Liver (tissue), 9 donors: ENCODE measurements around the gene GTPBP2. TPM values are rescaled to one million over a fixed set of nuclear protein-coding genes. Genes with fewer than 3 reads are reported as not detected.

Source experiments
- DNase-seq: peaks from one replicate; pipeline ENCODE4 v3.0.0-alpha.2; 2017; ENCODE audit warnings: low spot score
- H3K27ac ChIP-seq, 2 donors: one replicate each; pipeline ENCODE4 v1.7.0; 2013; ENCODE audit warnings: inconsistent platforms in 2 of 2, low read length in 2 of 2, control low read depth in 1 of 2, low read depth in 1 of 2, mild to moderate bottlenecking in 1 of 2
- H3K27me3 ChIP-seq, 4 donors: one replicate each; pipeline versions ENCODE4 v1.6.1 to v1.7.0; 2013; ENCODE audit warnings: low read length in 3 of 4, inconsistent platforms in 1 of 4, mild to moderate bottlenecking in 1 of 4, moderate library complexity in 1 of 4; ENCODE audit not compliant: control insufficient read depth in 4 of 4, insufficient read depth in 4 of 4
- H3K36me3 ChIP-seq, 4 donors: one replicate each; pipeline versions ENCODE4 v1.6.1 to v1.7.0; 2013; ENCODE audit warnings: low read length in 3 of 4, mild to moderate bottlenecking in 3 of 4, low read depth in 1 of 4, moderate library complexity in 1 of 4; ENCODE audit not compliant: control insufficient read depth in 4 of 4, insufficient read depth in 3 of 4
- H3K4me1 ChIP-seq, 4 donors: one replicate each; pipeline versions ENCODE4 v1.6.1 to v1.7.0; 2013; ENCODE audit warnings: low read length in 3 of 4, mild to moderate bottlenecking in 3 of 4, moderate library complexity in 1 of 4; ENCODE audit not compliant: control insufficient read depth in 4 of 4, insufficient read depth in 4 of 4
- H3K4me3 ChIP-seq, 3 donors: one replicate each; pipeline versions ENCODE4 v1.6.1 to v1.7.0; 2013; ENCODE audit warnings: low read length in 3 of 3, control low read depth in 1 of 3, low read depth in 1 of 3, mild to moderate bottlenecking in 1 of 3
- H3K9ac ChIP-seq, 2 donors: one replicate each; pipeline ENCODE4 v1.7.0; 2013; ENCODE audit warnings: low read length in 2 of 2, mild to moderate bottlenecking in 2 of 2, moderate library complexity in 2 of 2, control low read depth in 1 of 2, low read depth in 1 of 2
- H3K9me3 ChIP-seq, 4 donors: one replicate each; pipeline versions ENCODE4 v1.6.1 to v1.7.0; 2013; ENCODE audit warnings: low read length in 3 of 4; ENCODE audit not compliant: control insufficient read depth in 4 of 4
- CTCF ChIP-seq: fragments of 150-350 bp; IDR thresholded peaks from 2 replicates; pipeline ENCODE4 v1.5.1; 2017; ENCODE audit warnings: improper control_type of control experiment, low read depth, low read length; ENCODE audit not compliant: missing input control
- EGR1 ChIP-seq, 2 donors: IDR thresholded peaks; 2 replicates each; pipeline ENCODE4 v1.6.1; 2016 to 2018; ENCODE audit warnings: antibody characterized with exemption in 2 of 2, low read depth in 2 of 2
- FOXA2 ChIP-seq: IDR thresholded peaks from 2 replicates; pipeline ENCODE4 v1.6.1; 2016; ENCODE audit warnings: antibody characterized with exemption
- GABPA ChIP-seq, 2 donors: IDR thresholded peaks in 1 of 2; conservative IDR thresholded peaks in 1 of 2; 2 replicates each; pipeline ENCODE4 v1.6.1; 2016; ENCODE audit warnings: antibody characterized with exemption in 2 of 2, mild to moderate bottlenecking in 1 of 2, moderate library complexity in 1 of 2
- HNF4A ChIP-seq, 2 donors: conservative IDR thresholded peaks; 2 replicates each; pipeline ENCODE4 v1.6.1; 2016; ENCODE audit warnings: antibody characterized with exemption in 2 of 2, mild to moderate bottlenecking in 2 of 2
- HNF4G ChIP-seq: IDR thresholded peaks from 2 replicates; pipeline ENCODE4 v1.6.1; 2016; ENCODE audit warnings: antibody characterized with exemption
- JUND ChIP-seq, 2 donors: IDR thresholded peaks; 2 replicates each; pipeline ENCODE4 v1.6.1; 2016; ENCODE audit warnings: antibody characterized with exemption in 2 of 2
- RAD21 ChIP-seq, 2 donors: IDR thresholded peaks; 2 replicates each; pipeline ENCODE4 v1.6.1; 2016; ENCODE audit warnings: antibody characterized with exemption in 2 of 2, mild to moderate bottlenecking in 2 of 2
- REST ChIP-seq: IDR thresholded peaks from 2 replicates; pipeline ENCODE4 v1.6.1; 2016; ENCODE audit warnings: antibody characterized with exemption, mild to moderate bottlenecking
- RXRA ChIP-seq, 2 donors: IDR thresholded peaks; 2 replicates each; pipeline ENCODE4 v1.6.1; 2017 to 2018; ENCODE audit warnings: antibody characterized with exemption in 2 of 2, mild to moderate bottlenecking in 1 of 2
- SP1 ChIP-seq: IDR thresholded peaks from 2 replicates; pipeline ENCODE4 v1.6.1; 2018; ENCODE audit warnings: antibody characterized with exemption, mild to moderate bottlenecking
- TAF1 ChIP-seq: conservative IDR thresholded peaks from 2 replicates; pipeline ENCODE4 v1.6.1; 2016; ENCODE audit warnings: antibody characterized with exemption, mild to moderate bottlenecking
- YY1 ChIP-seq: IDR thresholded peaks from 2 replicates; pipeline ENCODE4 v1.6.1; 2016; ENCODE audit warnings: antibody characterized with exemption, mild to moderate bottlenecking
- ZBTB33 ChIP-seq: IDR thresholded peaks from 2 replicates; pipeline ENCODE4 v1.6.1; 2016; ENCODE audit warnings: antibody characterized with exemption
- WGBS: extraction: QIAGEN DNeasy Blood & Tissue Kit; methylation state at CpG from one replicate; pipeline ENCODE4 v1.1.7; 2013; 5-methylcytosine and 5-hydroxymethylcytosine counted together
- polyA plus RNA-seq, 2 donors: library from polyadenylated mRNA; stranded (reverse) in 1 of 2; unstranded in 1 of 2; fragments of 200-250 nt in 1 of 2; fragments of >200 nt in 1 of 2; fragmentation: Nextera tagmentation in 1 of 2; extraction: Ambion mirVana in 1 of 2; gene quantifications; one replicate each; pipeline versions ENCODE4 v1.2.1 to v1.2.3, GENCODE V29; 2013 to 2015
- total RNA-seq, 2 donors: library from RNA; depleted of rRNA; stranded (reverse); fragments of >200 nt; gene quantifications; one replicate each; pipeline ENCODE4 v1.2.3, GENCODE V29; 2014
- TF ChIP-seq, protein P1 (sequence below): IDR thresholded peaks from 2 replicates; pipeline ENCODE4 v1.6.1; 2016; ENCODE audit warnings: antibody characterized with exemption
- TF ChIP-seq, protein P2 (sequence below): IDR thresholded peaks from 2 replicates; pipeline ENCODE4 v1.6.1; 2016; ENCODE audit warnings: antibody characterized with exemption
- donor health status: healthy.
- donor health status: healthy.
- donor health status: healthy.
- donor health status: healthy.
- donor health status: healthy.

The GTPBP2 gene
- total and polyA plus RNA-seq, 4 donors = 7.9 to 69.1 (median 16.1) TPM

DNA sequence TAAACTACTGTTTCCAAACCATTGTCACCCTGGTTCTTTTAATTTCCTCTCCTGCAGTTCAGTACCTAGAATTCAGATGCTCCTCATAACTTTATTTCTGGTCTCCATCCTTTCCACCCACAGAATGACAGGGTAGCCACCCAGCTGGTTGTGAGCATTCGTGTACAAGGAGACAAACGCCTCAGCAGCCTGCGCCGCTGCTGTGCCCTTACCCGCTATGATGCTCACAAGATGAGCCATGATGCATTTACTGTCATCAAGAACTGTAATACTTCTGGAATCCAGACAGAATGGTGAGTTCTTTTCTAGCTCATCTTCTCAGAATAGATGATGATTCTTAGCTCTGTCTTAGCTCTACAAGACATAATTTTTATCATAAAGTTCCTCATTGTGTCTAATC, 18.6 kb downstream of the GTPBP2 start:
- Histone ChIP-seq H3K9me3 (no peaks in the 10 kb centered on the region), H3K4me1 (no peaks in the 10 kb centered on the region), H3K9ac (no peak overlapping the region), H3K27ac (no peak overlapping the region), H3K4me3 (no peak overlapping the region), H3K27me3 (no peaks in the 10 kb centered on the region), H3K36me3 (peaks cover under 1 to 20% (median 12%) of the 10 kb centered on the region in 4 donors)
- TF ChIP-seq RAD21 (IDR thresholded peaks at IDR 0.05) (no peak), SP1 (no peak), CTCF (no peak), ZBTB33 (no peak), EGR1 (IDR thresholded peaks at IDR 0.05; ENCODE audit: low read depth in 2 of 2) (no peak), YY1 (no peak), HNF4G (no peak), GABPA (IDR thresholded peaks at IDR 0.05 in 1 of 2, conservative IDR thresholded peaks at IDR 0.05 in 1 of 2) (no peak), RXRA (IDR thresholded peaks at IDR 0.05) (no peak), TAF1 (no peak), FOXA2 (no peak), JUND (IDR thresholded peaks at IDR 0.05) (no peak), HNF4A (conservative IDR thresholded peaks at IDR 0.05) (no peak)
- TF ChIP-seq, protein P1, sequence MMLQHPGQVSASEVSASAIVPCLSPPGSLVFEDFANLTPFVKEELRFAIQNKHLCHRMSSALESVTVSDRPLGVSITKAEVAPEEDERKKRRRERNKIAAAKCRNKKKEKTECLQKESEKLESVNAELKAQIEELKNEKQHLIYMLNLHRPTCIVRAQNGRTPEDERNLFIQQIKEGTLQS = no peak
- TF ChIP-seq, protein P2, sequence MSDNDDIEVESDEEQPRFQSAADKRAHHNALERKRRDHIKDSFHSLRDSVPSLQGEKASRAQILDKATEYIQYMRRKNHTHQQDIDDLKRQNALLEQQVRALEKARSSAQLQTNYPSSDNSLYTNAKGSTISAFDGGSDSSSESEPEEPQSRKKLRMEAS = no peak
- DNase-seq = no peak
- 96% methylated on average over 5 of the region's 5 CpGs for WGBS

- Histone ChIP-seq H3K27ac (no peak overlapping the region), H3K4me3 (no peak overlapping the region), H3K9me3 (no peaks in the 10 kb centered on the region), H3K4me1 (no peaks in the 10 kb centered on the region), H3K27me3 (no peaks in the 10 kb centered on the region), H3K9ac (no peak overlapping the region), H3K36me3 (peaks cover 8 to 21% (median 15%) of the 10 kb centered on the region in 4 donors)
- no peak for TF ChIP-seq HNF4G
- TF ChIP-seq REST = no peak
- TF ChIP-seq GABPA (IDR thresholded peaks at IDR 0.05 in 1 of 2, conservative IDR thresholded peaks at IDR 0.05 in 1 of 2) = no peak
- no peak for TF ChIP-seq TAF1
- TF ChIP-seq, protein P2 = no peak
- no peak for DNase-seq
- WGBS = 98% methylated on average over 1 of the region's 1 CpG
Measured at GRCh38 chr6:43609402-43609801, 19.7 kb downstream of the GTPBP2 start.
